Stimulated activated naive B cell treated with anti-CD40 and anti-IgM and Interleukin-4, amounts not matched to agents 10 μg/mL and 1 μg/mL and 100 μg/mL, for 72 hours (primary cell): Measurements from ENCODE around the gene ETDA.
A peak's percentile ranks its signal among the peaks of the same experiment; 100 is the strongest.

ENCODE experiments used
- ATAC-seq, 2 donors: fragments of 150-1000 bp; cut with Tn5 transposase; replicated peaks; 2 replicates each; pipeline ENCODE4 v1.10.0; 2021; ENCODE audit warnings: moderate library complexity in 1 of 2
- DNase-seq: peaks from one replicate; pipeline ENCODE4 v3.0.0; 2021
- H3K27ac Mint-ChIP-seq: one replicate; pipeline ENCODE4 v1.8.0; 2022; ENCODE audit warnings: mild to moderate bottlenecking, mixed read lengths
- H3K27me3 Mint-ChIP-seq, 2 donors: one replicate each; pipeline ENCODE4 v1.8.0; 2022; ENCODE audit warnings: mixed read lengths in 2 of 2
- H3K36me3 Mint-ChIP-seq, 2 donors: one replicate each; pipeline ENCODE4 v1.8.0; 2022; ENCODE audit warnings: mixed read lengths in 2 of 2, mild to moderate bottlenecking in 1 of 2
- H3K4me1 Mint-ChIP-seq, 2 donors: one replicate each; pipeline ENCODE4 v1.8.0; 2022; ENCODE audit warnings: mixed read lengths in 2 of 2, mild to moderate bottlenecking in 1 of 2
- H3K4me3 Mint-ChIP-seq, 2 donors: one replicate each; pipeline ENCODE4 v1.8.0; 2022; ENCODE audit warnings: mild to moderate bottlenecking in 2 of 2, mixed read lengths in 2 of 2, moderate library complexity in 1 of 2
- H3K9me3 Mint-ChIP-seq, 2 donors: one replicate each; pipeline ENCODE4 v1.8.0; 2022; ENCODE audit warnings: mixed read lengths in 2 of 2, mild to moderate bottlenecking in 1 of 2

The ETDA gene

GRCh38 chrX:135295944-135296305 lies 44.1 kb downstream of the ETDA start:
- Mint-ChIP-seq H3K27me3 (no peaks in the 10 kb centered on the region), H3K9me3 (peaks cover 0 to 3% of the 10 kb centered on the region in 2 donors), H3K36me3 (peaks cover 13% of the 10 kb centered on the region in 2 donors), H3K4me1 (peaks cover 1 to 3% of the 10 kb centered on the region in 2 donors), H3K27ac (peak overlapping the region; percentile 51), H3K4me3 (peak overlapping the region; percentile 85 to 87)
- peak; percentile 61 to 65 for ATAC-seq
- no peak for DNase-seq

- Mint-ChIP-seq H3K36me3 (no peaks in the 10 kb centered on the region), H3K4me1 (peaks cover 7 to 17% of the 10 kb centered on the region in 2 donors), H3K9me3 (no peaks in the 10 kb centered on the region), H3K4me3 (no peak overlapping the region), H3K27ac (no peak overlapping the region), H3K27me3 (no peaks in the 10 kb centered on the region)
- ATAC-seq = no peak
- no peak for DNase-seq
These were observed 50.5 kb downstream of the ETDA start for GRCh38 chrX:135302269-135302873.
